Esophagus muscularis mucosa (tissue), 4 donors: Measurements from ENCODE around the gene KHNYN. TPM values are rescaled to one million over a fixed set of nuclear protein-coding genes. Genes with fewer than 3 reads are reported as not detected.

Experiments
- DNase-seq: peaks from one replicate; pipeline ENCODE4 v3.0.0-alpha.2; 2017; ENCODE audit errors: extremely low spot score
- H3K27ac ChIP-seq, 4 donors: fragments of 200-600 bp; sonication (generic); replicated peaks in 1 of 4; 1 replicate in 3 of 4; 2 replicates in 1 of 4; pipeline ENCODE4 v1.5.1; 2016 to 2019; ENCODE audit warnings: mild to moderate bottlenecking in 1 of 4
- H3K27me3 ChIP-seq, 4 donors: fragments of 200-600 bp; sonication (generic); one replicate each; pipeline versions ENCODE4 v1.5.1 to v1.6.0; 2016 to 2019
- H3K36me3 ChIP-seq, 4 donors: fragments of 200-600 bp; sonication (generic); one replicate each; pipeline ENCODE4 v1.5.1; 2016 to 2019
- H3K4me1 ChIP-seq, 4 donors: fragments of 200-600 bp; sonication (generic); one replicate each; pipeline ENCODE4 v1.5.1; 2016 to 2019
- H3K4me3 ChIP-seq, 4 donors: fragments of 200-600 bp; sonication (generic); 1 replicate in 2 of 4; 2 replicates in 2 of 4; pipeline ENCODE4 v1.5.1; 2016 to 2019; ENCODE audit warnings: mild to moderate bottlenecking in 4 of 4, moderate library complexity in 1 of 4
- H3K9me3 ChIP-seq, 4 donors: fragments of 200-600 bp; sonication (generic); 1 replicate in 3 of 4; 2 replicates in 1 of 4; pipeline ENCODE4 v1.5.1; 2016 to 2019
- CTCF ChIP-seq, 3 experiments: fragments of 200-600 bp in 2 of 3; fragments of 450-650 bp in 1 of 3; sonication (generic) in 2 of 3; IDR thresholded peaks; one replicate each; pipeline ENCODE4 v1.5.1; 2017 to 2019; ENCODE audit warnings: antibody characterized with exemption in 3 of 3, mild to moderate bottlenecking in 2 of 3, moderate library complexity in 1 of 3
- EP300 ChIP-seq: sonication (generic); formaldehyde crosslinking; IDR thresholded peaks from one replicate; pipeline ENCODE4 v1.6.1; 2017; ENCODE audit warnings: antibody characterized with exemption
- POLR2A ChIP-seq: fragments of 450-650 bp; IDR thresholded peaks from one replicate; pipeline ENCODE4 v1.6.1; 2017; ENCODE audit warnings: antibody characterized with exemption, moderate library complexity, mild to moderate bottlenecking, low read depth
- POLR2AphosphoS5 ChIP-seq, 2 donors: sonication (generic); formaldehyde crosslinking; IDR thresholded peaks; one replicate each; pipeline ENCODE4 v1.6.1; 2017; ENCODE audit warnings: antibody characterized with exemption in 2 of 2
- WGBS: methylation state at CpG from one replicate; pipeline ENCODE4 v1.1.5; 2018; 5-methylcytosine and 5-hydroxymethylcytosine counted together
- intact Hi-C: fragments of 100-400 bp; cut with DNase I; formaldehyde crosslinking; loops from one replicate; pipeline ENCODE4 v1.15.1; 2023
- total RNA-seq, 4 donors: library from RNA; depleted of rRNA; stranded (reverse); fragments of >200 nt; gene quantifications; one replicate each; pipeline versions ENCODE4 v1.1.0 to v1.2.1, GENCODE V29; 2016

Gene KHNYN
- total RNA-seq, 4 donors from 2014 or later = 46.5 to 75.8 (median 58.4) TPM

DNA sequence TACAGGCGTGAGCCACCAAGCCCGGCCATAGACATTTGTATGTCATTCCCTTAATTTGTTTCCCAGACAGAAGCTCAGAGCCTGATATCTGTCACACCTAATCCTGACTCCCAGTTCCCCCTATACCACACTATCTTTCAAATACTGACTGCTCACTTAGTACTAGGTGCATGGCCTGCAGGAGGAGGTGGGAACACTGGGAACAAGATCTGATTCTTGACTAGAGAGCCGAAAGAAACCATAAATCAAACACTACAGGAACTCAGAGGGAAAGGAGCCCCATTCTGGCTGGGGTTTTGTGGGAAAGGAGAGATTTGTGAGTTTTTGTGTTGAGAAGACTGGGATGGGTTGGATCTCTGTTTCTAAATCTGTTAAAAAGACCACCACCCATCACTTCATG is 4.9 kb downstream of the KHNYN start:
- Histone ChIP-seq H3K36me3 (peaks cover 36 to 81% (median 70%) of the 10 kb centered on the region in 4 donors), H3K4me1 (peaks cover 52 to 67% (median 63%) of the 10 kb centered on the region in 4 donors), H3K27ac (peak overlapping the region in 1 of 4 donors; percentile 77), H3K27me3 (no peaks in the 10 kb centered on the region), H3K9me3 (no peaks in the 10 kb centered on the region), H3K4me3 (no peak overlapping the region)
- TF ChIP-seq POLR2AphosphoS5 (IDR thresholded peaks at IDR 0.05) (no peak), CTCF (IDR thresholded peaks at IDR 0.05) (no peak)
- 69% methylated on average over 3 of the region's 3 CpGs for WGBS
- intact Hi-C loops = loop anchor here (5.0 to 10.0 kb wide), 3 partner anchors 37 to 290 kb away; partner anchors contain the start of genes EMC9, LTB4R, LTB4R2 and NYNRIN
- peak; percentile 68 for DNase-seq

DNA sequence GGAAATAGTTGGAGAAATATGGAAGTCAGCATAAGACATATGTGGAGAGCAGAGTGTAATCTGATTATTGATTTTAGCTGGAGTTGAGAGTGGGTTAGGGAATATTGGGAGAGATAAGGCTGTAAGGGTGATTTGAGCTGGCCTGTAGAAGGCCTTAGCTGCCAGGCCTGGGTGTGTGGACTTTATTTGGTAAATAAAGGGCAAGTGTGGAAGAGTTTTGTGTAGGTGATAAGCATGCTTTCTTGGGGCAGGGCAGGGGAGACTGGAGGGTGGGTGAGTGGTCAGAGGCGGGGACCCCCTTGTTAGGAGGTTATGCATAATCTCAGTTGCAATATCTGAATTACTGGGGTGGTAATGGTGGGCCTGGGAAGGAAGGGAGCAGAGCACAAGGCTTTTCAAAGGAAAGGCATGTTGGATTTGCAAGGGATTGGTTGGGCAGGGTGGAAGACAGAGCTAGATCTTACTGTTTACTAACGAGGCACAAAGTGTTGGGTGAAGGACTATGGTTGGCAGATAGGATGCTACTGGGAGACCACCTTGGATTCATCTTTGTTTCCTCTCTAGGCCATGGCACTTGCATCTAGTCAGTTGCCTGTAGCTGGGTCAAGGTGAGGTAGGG is 5.5 kb downstream of the KHNYN start:
- Histone ChIP-seq H3K9me3 (no peaks in the 10 kb centered on the region), H3K36me3 (peaks cover 41 to 87% (median 76%) of the 10 kb centered on the region in 4 donors)
- intact Hi-C loops = loop anchor here (5.0 to 10.0 kb wide), 2 partner anchors 123 to 290 kb away; partner anchors contain the start of genes EMC9, LTB4R, LTB4R2 and PSME2

DNA sequence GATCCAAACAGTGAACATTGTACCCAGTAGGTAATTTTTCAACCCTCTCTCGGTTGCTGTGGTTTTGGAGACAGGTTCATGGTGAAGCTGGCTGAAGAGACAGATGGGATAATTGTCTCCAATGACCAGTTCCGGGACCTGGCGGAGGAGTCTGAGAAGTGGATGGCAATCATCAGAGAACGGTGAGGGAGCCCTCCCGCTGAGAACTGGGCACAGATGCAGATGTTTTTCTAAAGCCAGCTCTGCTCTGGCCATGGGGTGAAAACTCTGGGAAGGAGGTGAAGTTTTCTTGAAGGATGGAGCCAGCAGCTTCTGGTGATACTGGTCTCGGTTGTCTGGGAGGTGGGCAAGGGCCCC is 6.2 kb downstream of the KHNYN start:
- WGBS = 60% methylated on average over 6 of the region's 6 CpGs
- H3K27ac ChIP-seq = peak overlapping the region; percentile 29 to 77 (median 66)
- H3K9me3 ChIP-seq = no peaks in the 10 kb centered on the region
- peaks cover 41 to 94% (median 79%) of the 10 kb centered on the region in 4 donors for H3K36me3 ChIP-seq
- TF ChIP-seq POLR2AphosphoS5 (IDR thresholded peaks at IDR 0.05) (no peak), EP300 (no peak), CTCF (IDR thresholded peaks at IDR 0.05) (no peak), POLR2A (no peak)
- intact Hi-C loops = loop anchor here (2.0 to 10.0 kb wide), 3 partner anchors 103 to 291 kb away; partner anchors contain the start of genes EMC9, LTB4R, LTB4R2 and PSME2
- no peak for DNase-seq
- H3K4me1 ChIP-seq = peaks cover 60 to 75% (median 68%) of the 10 kb centered on the region in 4 donors
- no peak overlapping the region for H3K4me3 ChIP-seq
- no peaks in the 10 kb centered on the region for H3K27me3 ChIP-seq

More for the DNA sequence above, 5.5 kb downstream of the KHNYN start:
- Histone ChIP-seq H3K4me3 (no peak overlapping the region), H3K27me3 (no peaks in the 10 kb centered on the region), H3K4me1 (peaks cover 58 to 74% (median 68%) of the 10 kb centered on the region in 4 donors), H3K27ac (peak overlapping the region in 1 of 4 donors; percentile 77)
- TF ChIP-seq EP300 (no peak), POLR2A (no peak), POLR2AphosphoS5 (IDR thresholded peaks at IDR 0.05) (no peak), CTCF (IDR thresholded peaks at IDR 0.05) (no peak)
- 78% methylated on average over 2 of the region's 2 CpGs for WGBS
- DNase-seq = peak; percentile 83

GRCh38 chr14:24436355-24437019 is 6.7 kb downstream of the KHNYN start:
- Histone ChIP-seq H3K27me3 (no peaks in the 10 kb centered on the region), H3K9me3 (no peaks in the 10 kb centered on the region), H3K4me3 (no peak overlapping the region), H3K27ac (peak overlapping the region; percentile 44 to 77 (median 66)), H3K4me1 (peaks cover 60 to 75% (median 68%) of the 10 kb centered on the region in 4 donors), H3K36me3 (peaks cover 41 to 95% (median 76%) of the 10 kb centered on the region in 4 donors)
- TF ChIP-seq POLR2A (no peak), CTCF (IDR thresholded peaks at IDR 0.05) (peak; percentile 84 to 86 (median 84)), EP300 (no peak), POLR2AphosphoS5 (IDR thresholded peaks at IDR 0.05) (peak; percentile 57 to 76)
- 6% methylated on average over 2 of the region's 5 CpGs for WGBS
- peak; percentile 93 for DNase-seq
- intact Hi-C loops = loop anchor here (2.0 to 10.0 kb wide), 3 partner anchors 104 to 292 kb away; partner anchors contain the start of genes EMC9, LTB4R, LTB4R2 and PSME2
